CD8-positive, alpha-beta memory T cell (primary cell): ENCODE results near the gene ANXA4. TPM values are rescaled to one million over a fixed set of nuclear protein-coding genes. Genes with fewer than 3 reads are reported as not detected.
A peak's percentile ranks its signal among the peaks of the same experiment; 100 is the strongest.

Source experiments
- CTCF ChIA-PET: fragments of 350-600 bp; sonication (Branson Sonifier 250); formaldehyde crosslinking; loops from one replicate; lab custom pipeline; 2021; ENCODE audit warnings: antibody characterized with exemption; lab: Charles Lee
- POLR2A ChIA-PET: fragments of 350-600 bp; sonication (Branson Sonifier 250); formaldehyde crosslinking; loops from one replicate; lab custom pipeline; 2021; ENCODE audit warnings: antibody characterized with exemption; lab: Charles Lee
- DNase-seq, 5 donors: peaks; one replicate each; pipeline versions ENCODE4 v3.0.0 to v3.0.0-alpha.2; 2020 to 2022; ENCODE audit warnings: mixed read lengths in 1 of 5
- H3K27ac ChIP-seq: one replicate; pipeline ENCODE4 v1.7.0; 2013; ENCODE audit warnings: low read depth, mild to moderate bottlenecking, low read length, moderate library complexity
- H3K27me3 ChIP-seq: 2 replicates; pipeline ENCODE4 v1.7.0; 2013; ENCODE audit warnings: low read length, mild to moderate bottlenecking; ENCODE audit not compliant: insufficient read depth, poor library complexity, severe bottlenecking
- H3K36me3 ChIP-seq: 2 replicates; pipeline ENCODE4 v1.7.0; 2013; ENCODE audit warnings: mild to moderate bottlenecking, low read length, moderate library complexity; ENCODE audit not compliant: insufficient read depth
- H3K4me1 ChIP-seq: 2 replicates; pipeline ENCODE4 v1.7.0; 2013; ENCODE audit warnings: mild to moderate bottlenecking, low read length, moderate library complexity; ENCODE audit not compliant: insufficient read depth
- H3K4me3 ChIP-seq: 2 replicates; pipeline ENCODE4 v1.7.0; 2013; ENCODE audit warnings: mild to moderate bottlenecking, low read length
- H3K9me3 ChIP-seq: 2 replicates; pipeline ENCODE4 v1.7.0; 2013; ENCODE audit warnings: mild to moderate bottlenecking, low read length
- H3K27ac Mint-ChIP-seq, 8 donors: one replicate each; pipeline ENCODE4 v1.8.0; 2020 to 2021; ENCODE audit warnings: mixed read lengths in 8 of 8, mild to moderate bottlenecking in 6 of 8, inconsistent platforms in 3 of 8, moderate library complexity in 3 of 8
- H3K27me3 Mint-ChIP-seq, 2 donors: one replicate each; pipeline ENCODE4 v1.8.0; 2020 to 2021; ENCODE audit warnings: mixed read lengths in 2 of 2, mild to moderate bottlenecking in 1 of 2, moderate library complexity in 1 of 2
- H3K36me3 Mint-ChIP-seq, 3 donors: one replicate each; pipeline ENCODE4 v1.8.0; 2020 to 2021; ENCODE audit warnings: mixed read lengths in 3 of 3, inconsistent platforms in 1 of 3, mild to moderate bottlenecking in 1 of 3
- H3K4me1 Mint-ChIP-seq, 3 donors: one replicate each; pipeline ENCODE4 v1.8.0; 2020 to 2021; ENCODE audit warnings: mixed read lengths in 3 of 3, inconsistent platforms in 1 of 3, mild to moderate bottlenecking in 1 of 3
- H3K4me3 Mint-ChIP-seq, 7 donors: one replicate each; pipeline ENCODE4 v1.8.0; 2020 to 2021; ENCODE audit warnings: mixed read lengths in 7 of 7, mild to moderate bottlenecking in 6 of 7, moderate library complexity in 4 of 7, inconsistent platforms in 2 of 7
- H3K9me3 Mint-ChIP-seq, 5 donors: one replicate each; pipeline ENCODE4 v1.8.0; 2020 to 2022; ENCODE audit warnings: mixed read lengths in 5 of 5, mild to moderate bottlenecking in 3 of 5, moderate library complexity in 2 of 5, inconsistent platforms in 1 of 5
- polyA plus RNA-seq: library from polyadenylated mRNA; unstranded; fragments of 300-500 nt; fragmentation: Illumina TruSeq; gene quantifications from one replicate; pipeline ENCODE4 v1.2.3, GENCODE V29; 2021
- total RNA-seq, 2 experiments: library from RNA; stranded (reverse); gene quantifications; one replicate each; pipeline ENCODE4 v1.2.3, GENCODE V29; 2021

ANXA4 gene
- total and polyA plus RNA-seq, 3 experiments from 2014 or later: 30.2 to 38.6 (median 33.7) TPM

- ChIA-PET CTCF (interaction anchor here (0.7 to 3.6 kb wide), 2 partner anchors 95 kb away, joined by 3 to 12 read pairs; no protein-coding TSS in a partner anchor), POLR2A (no interaction called here)
- H3K9me3 ChIP-seq: no peaks in the 10 kb centered on the region
- H3K9me3 Mint-ChIP-seq: no peaks in the 10 kb centered on the region
- H3K27me3 Mint-ChIP-seq: peaks cover 0 to 3% of the 10 kb centered on the region in 2 donors
- H3K36me3 Mint-ChIP-seq: no peaks in the 10 kb centered on the region
- no peaks in the 10 kb centered on the region for H3K36me3 ChIP-seq
- no peak overlapping the region for H3K4me3 Mint-ChIP-seq
- H3K27ac ChIP-seq: no peak overlapping the region
- H3K27ac Mint-ChIP-seq: no peak overlapping the region
- no peaks in the 10 kb centered on the region for H3K27me3 ChIP-seq
- H3K4me1 Mint-ChIP-seq: peaks cover 4 to 7% (median 7%) of the 10 kb centered on the region in 3 donors
- H3K4me1 ChIP-seq: peaks cover 6% of the 10 kb centered on the region
- no peak overlapping the region for H3K4me3 ChIP-seq
- no peak for DNase-seq
These were observed 20.9 kb upstream of the ANXA4 start for GRCh38 chr2:69721022-69721421.

DNA sequence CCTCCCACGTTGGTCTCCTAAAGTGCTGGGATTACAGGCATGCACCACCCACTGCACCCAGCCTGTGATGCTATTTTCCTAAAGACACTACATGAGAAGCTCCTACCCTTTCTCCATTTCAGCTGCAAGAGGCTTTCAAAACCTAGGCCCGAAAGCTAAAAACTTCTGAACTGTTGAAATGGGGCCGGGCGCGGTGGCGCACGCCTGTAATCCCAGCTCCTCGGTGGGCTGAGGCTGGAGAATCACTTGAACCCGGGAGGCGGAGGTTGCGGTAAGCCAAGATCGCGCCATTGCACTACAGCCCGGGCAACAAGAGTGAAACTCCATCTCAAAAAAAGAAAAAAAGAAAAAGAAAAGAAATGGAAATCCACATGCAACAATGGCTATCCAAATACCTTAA is 18.1 kb upstream of the ANXA4 start:
- Histone ChIP-seq H3K27ac (no peak overlapping the region), H3K9me3 (no peaks in the 10 kb centered on the region), H3K4me1 (peaks cover 6% of the 10 kb centered on the region), H3K36me3 (no peaks in the 10 kb centered on the region), H3K27me3 (no peaks in the 10 kb centered on the region), H3K4me3 (no peak overlapping the region)
- Mint-ChIP-seq H3K27ac (no peak overlapping the region), H3K36me3 (no peaks in the 10 kb centered on the region), H3K27me3 (peaks cover 0 to 3% of the 10 kb centered on the region in 2 donors), H3K4me1 (peaks cover 4 to 7% (median 7%) of the 10 kb centered on the region in 3 donors), H3K9me3 (no peaks in the 10 kb centered on the region), H3K4me3 (peak overlapping the region in 1 of 7 donors; percentile 57)
- DNase-seq: no peak
- ChIA-PET POLR2A (no interaction called here), CTCF (interaction anchor here (1.0 to 5.8 kb wide), 16 partner anchors 12 to 287 kb away, joined by 3 to 194 read pairs (median 7); partner anchors contain the start of genes ANXA4 and NFU1)

DNA sequence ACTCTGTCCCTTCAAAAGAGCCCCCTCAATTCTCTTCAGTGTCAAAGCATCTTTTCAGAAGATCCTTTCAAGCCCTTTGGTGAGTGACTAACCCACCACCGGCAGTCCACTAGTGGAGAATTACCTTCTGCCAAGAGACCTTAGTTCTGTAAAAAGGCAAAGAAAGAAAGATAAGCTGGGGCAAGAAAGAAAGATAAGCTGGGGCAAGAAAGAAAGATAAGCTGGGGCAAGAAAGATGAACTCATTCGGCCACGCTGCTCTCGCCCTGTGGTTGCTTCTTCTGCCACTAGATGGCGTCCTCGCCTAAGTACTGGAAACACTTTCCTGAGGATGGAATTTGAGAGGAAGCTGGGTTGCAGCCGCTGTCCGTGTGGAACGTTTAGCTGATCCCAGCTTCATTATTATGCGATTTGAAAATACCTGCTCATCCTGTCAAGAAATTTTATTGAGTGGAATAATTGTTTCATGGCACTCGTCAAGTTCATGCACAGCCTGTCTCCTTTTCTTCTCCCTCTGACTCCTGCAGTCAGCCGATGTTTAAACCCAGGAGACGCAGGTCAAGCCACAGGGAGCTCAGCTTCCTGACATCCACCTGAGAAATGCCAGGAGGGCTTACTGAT is 17.3 kb upstream of the ANXA4 start:
- peaks cover 4 to 7% (median 7%) of the 10 kb centered on the region in 3 donors for H3K4me1 Mint-ChIP-seq
- H3K27ac Mint-ChIP-seq: peak overlapping the region in 2 of 8 donors; percentile 33 to 79
- Histone ChIP-seq H3K36me3 (no peaks in the 10 kb centered on the region), H3K27ac (no peak overlapping the region), H3K9me3 (no peaks in the 10 kb centered on the region), H3K4me3 (peak overlapping the region; percentile 38), H3K4me1 (peaks cover 6% of the 10 kb centered on the region), H3K27me3 (no peaks in the 10 kb centered on the region)
- ChIA-PET POLR2A (interaction anchor here (0.6 kb wide), 1 partner anchor 400 kb away, joined by 3 read pairs; no protein-coding TSS in a partner anchor), CTCF (interaction anchor here (0.7 to 5.8 kb wide), 63 partner anchors 8 to 576 kb away, joined by 3 to 194 read pairs (median 5); partner anchors contain the start of genes ANXA4, NFU1 and SNRNP27)
- H3K4me3 Mint-ChIP-seq: peak overlapping the region in 6 of 7 donors; percentile 39 to 74 (median 58)
- no peaks in the 10 kb centered on the region for H3K9me3 Mint-ChIP-seq
- no peaks in the 10 kb centered on the region for H3K36me3 Mint-ChIP-seq
- H3K27me3 Mint-ChIP-seq: peaks cover 0 to 3% of the 10 kb centered on the region in 2 donors
- peak; percentile 71 to 86 (median 77) for DNase-seq

DNA sequence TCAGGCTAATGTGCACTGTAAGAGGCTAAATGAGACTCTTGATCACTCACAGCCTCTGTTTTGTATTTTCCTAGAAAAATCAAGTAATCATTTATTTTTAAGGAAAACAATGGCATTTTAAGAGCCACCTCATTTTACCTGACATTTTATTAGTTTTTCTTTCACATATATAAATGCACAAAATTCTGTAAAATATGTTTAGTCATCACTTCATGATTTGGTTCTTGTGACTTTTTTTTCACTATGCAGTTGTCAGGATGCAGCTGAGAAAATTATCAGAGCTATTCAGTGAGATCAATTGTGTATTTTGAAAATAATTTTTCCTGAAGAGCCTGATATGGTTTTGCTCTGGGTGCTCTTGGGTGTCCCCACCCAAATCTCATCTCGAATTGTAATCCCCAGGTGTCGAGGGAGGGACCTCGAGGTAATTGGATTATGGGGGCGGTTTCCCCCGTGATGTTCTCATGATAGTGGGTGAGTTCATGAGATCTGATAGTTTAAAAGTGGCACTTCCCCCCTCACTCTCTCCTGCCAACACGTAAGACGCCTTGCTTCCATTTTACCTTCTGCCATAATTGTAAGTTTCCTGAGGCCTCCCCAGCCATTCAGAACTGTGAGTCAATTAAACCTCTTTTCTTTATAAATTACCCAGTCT is 16.1 kb upstream of the ANXA4 start:
- ChIA-PET POLR2A (no interaction called here), CTCF (interaction anchor here (0.7 to 5.8 kb wide), 20 partner anchors 8 to 343 kb away, joined by 3 to 194 read pairs (median 6); no protein-coding TSS in a partner anchor)
- Mint-ChIP-seq H3K9me3 (no peaks in the 10 kb centered on the region), H3K27ac (no peak overlapping the region), H3K36me3 (no peaks in the 10 kb centered on the region), H3K27me3 (no peaks in the 10 kb centered on the region), H3K4me1 (peaks cover 4 to 7% (median 7%) of the 10 kb centered on the region in 3 donors), H3K4me3 (no peak overlapping the region)
- H3K27ac ChIP-seq: no peak overlapping the region
- no peak for DNase-seq
- no peaks in the 10 kb centered on the region for H3K27me3 ChIP-seq
- H3K9me3 ChIP-seq: no peaks in the 10 kb centered on the region
- no peaks in the 10 kb centered on the region for H3K36me3 ChIP-seq
- peaks cover 6% of the 10 kb centered on the region for H3K4me1 ChIP-seq
- H3K4me3 ChIP-seq: no peak overlapping the region

GRCh38 chr2:69729266-69729665 is 12.7 kb upstream of the ANXA4 start:
- Histone ChIP-seq H3K9me3 (no peaks in the 10 kb centered on the region), H3K27ac (no peak overlapping the region), H3K4me3 (no peak overlapping the region), H3K27me3 (no peaks in the 10 kb centered on the region), H3K36me3 (no peaks in the 10 kb centered on the region), H3K4me1 (peaks cover 6% of the 10 kb centered on the region)
- Mint-ChIP-seq H3K4me1 (peaks cover 4 to 7% (median 7%) of the 10 kb centered on the region in 3 donors), H3K36me3 (no peaks in the 10 kb centered on the region), H3K9me3 (no peaks in the 10 kb centered on the region), H3K27me3 (no peaks in the 10 kb centered on the region), H3K27ac (no peak overlapping the region), H3K4me3 (no peak overlapping the region)
- DNase-seq: no peak
- CTCF ChIA-PET: interaction anchor here (3.5 kb wide), 1 partner anchor 88 kb away, joined by 9 read pairs; no protein-coding TSS in a partner anchor
- POLR2A ChIA-PET: no interaction called here

DNA sequence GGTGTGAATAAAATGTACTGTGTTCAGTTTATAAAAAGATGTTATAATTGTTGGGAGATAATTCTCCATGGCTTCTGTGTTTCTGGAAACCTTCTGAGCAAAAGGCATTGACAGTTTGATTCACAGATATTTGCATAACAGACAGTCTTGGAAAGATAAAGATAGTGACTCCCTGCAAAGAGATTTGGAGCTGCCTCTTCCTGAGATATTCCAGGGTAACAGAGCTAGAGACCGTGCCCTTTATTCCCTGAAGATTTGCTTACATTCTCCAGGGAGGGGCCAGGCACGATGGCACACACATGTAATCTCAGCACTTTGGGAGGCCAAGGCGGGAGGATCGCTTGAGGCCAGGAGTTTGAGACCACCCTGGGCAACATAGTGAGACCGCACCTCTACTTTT is 12.2 kb upstream of the ANXA4 start:
- no peaks in the 10 kb centered on the region for H3K9me3 Mint-ChIP-seq
- H3K27ac Mint-ChIP-seq: no peak overlapping the region
- Histone ChIP-seq H3K4me3 (no peak overlapping the region), H3K4me1 (peaks cover 2% of the 10 kb centered on the region), H3K9me3 (no peaks in the 10 kb centered on the region), H3K27me3 (no peaks in the 10 kb centered on the region), H3K27ac (no peak overlapping the region), H3K36me3 (no peaks in the 10 kb centered on the region)
- no peak for DNase-seq
- no peaks in the 10 kb centered on the region for H3K27me3 Mint-ChIP-seq
- ChIA-PET CTCF (interaction anchor here (3.5 kb wide), 1 partner anchor 87 kb away, joined by 9 read pairs; no protein-coding TSS in a partner anchor), POLR2A (no interaction called here)
- H3K4me1 Mint-ChIP-seq: peaks cover 2% of the 10 kb centered on the region in 3 donors
- H3K4me3 Mint-ChIP-seq: no peak overlapping the region
- H3K36me3 Mint-ChIP-seq: no peaks in the 10 kb centered on the region

DNA sequence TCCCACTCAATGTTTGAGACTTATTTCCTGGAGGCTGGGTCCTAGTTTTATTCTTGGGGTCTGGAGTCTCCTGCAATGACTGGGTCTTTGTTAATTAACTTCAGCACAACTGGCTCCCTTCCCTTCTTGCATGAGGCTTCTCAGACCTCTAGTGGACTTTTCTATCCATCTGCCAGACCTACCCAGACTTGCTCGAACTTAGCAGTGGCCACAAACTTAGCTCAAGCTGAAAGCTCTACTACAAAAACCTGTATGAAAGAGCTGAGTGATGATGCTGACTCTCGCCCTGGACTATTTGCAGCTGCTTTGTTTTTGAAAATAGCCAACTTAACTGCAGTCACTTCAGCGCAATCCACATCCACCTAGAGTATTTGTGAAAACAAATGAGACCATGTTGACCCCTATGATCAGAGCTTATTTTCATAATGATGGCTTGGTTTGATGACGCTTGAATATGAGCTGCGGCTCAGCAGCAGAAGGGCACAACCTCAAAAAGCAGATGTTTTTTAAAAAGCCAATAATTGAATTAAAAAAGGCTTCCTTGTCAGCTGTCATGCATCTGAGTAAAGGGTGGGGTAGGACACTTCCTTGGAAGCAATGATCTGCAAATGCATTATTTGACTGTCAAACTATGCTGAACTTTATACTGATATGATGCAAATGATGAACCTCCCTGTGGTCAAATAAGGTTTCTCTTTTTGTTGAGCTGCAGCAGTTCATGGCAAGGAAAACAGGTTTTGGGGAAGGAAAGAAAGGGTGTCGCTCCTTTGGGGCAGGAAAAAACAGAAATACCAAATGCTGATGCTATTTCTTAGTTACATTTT is 10.6 kb upstream of the ANXA4 start:
- Histone ChIP-seq H3K4me1 (no peaks in the 10 kb centered on the region), H3K9me3 (no peaks in the 10 kb centered on the region), H3K36me3 (no peaks in the 10 kb centered on the region), H3K4me3 (no peak overlapping the region), H3K27ac (no peak overlapping the region), H3K27me3 (no peaks in the 10 kb centered on the region)
- ChIA-PET CTCF (interaction anchor here (3.5 kb wide), 1 partner anchor 86 kb away, joined by 9 read pairs; no protein-coding TSS in a partner anchor), POLR2A (no interaction called here)
- Mint-ChIP-seq H3K4me1 (no peaks in the 10 kb centered on the region), H3K27me3 (no peaks in the 10 kb centered on the region), H3K27ac (no peak overlapping the region), H3K9me3 (no peaks in the 10 kb centered on the region), H3K36me3 (no peaks in the 10 kb centered on the region), H3K4me3 (no peak overlapping the region)
- no peak for DNase-seq
